GM12878 (cell line): Measurements from ENCODE around the gene ANKFY1. TPM values are rescaled to one million over a fixed set of nuclear protein-coding genes. Genes with fewer than 3 reads are reported as not detected.

Experiments used
- ATAC-seq: fragments of 200-7000 bp; cut with Tn5 transposase; 3 replicates; pipeline ENCODE4 v1.9.1; 2020; ENCODE audit warnings: mild to moderate bottlenecking, moderate library complexity
- BruUV-seq: library from RNA; stranded (reverse); fragments of 400-500 nt; replicated peaks from 2 replicates; lab custom pipeline; 2021; lab: Mats Ljungman, UMichigan
- CTCF ChIA-PET: fragments of 300-600 bp; sonication (Branson Sonifier 250); formaldehyde crosslinking; extraction: SDS; loops from one replicate; lab custom pipeline; 2021; ENCODE audit warnings: inconsistent platforms; lab: Yijun Ruan, JAX
- POLR2A ChIA-PET: fragments of 350-600 bp; formaldehyde crosslinking; extraction: SDS; loops from one replicate; lab custom pipeline; 2021; ENCODE audit warnings: inconsistent platforms; lab: Charles Lee
- RAD21 ChIA-PET: fragments of 300-600 bp; sonication (Branson Sonifier 250); formaldehyde crosslinking; loops from one replicate; lab custom pipeline; 2023; ENCODE audit warnings: antibody characterized with exemption; ENCODE audit not compliant: unreplicated experiment; lab: Charles Lee
- SMC1A ChIA-PET: fragments of 300-600 bp; sonication (Branson Sonifier 250); formaldehyde crosslinking; loops from one replicate; lab custom pipeline; 2023; ENCODE audit not compliant: unreplicated experiment, uncharacterized antibody; lab: Charles Lee
- DNase-seq: peaks from one replicate; pipeline ENCODE4 v3.0.0-alpha.2; 2011; ENCODE audit warnings: low read depth, low spot score
- FAIRE-seq: peaks from 3 replicates; lab custom pipeline; 2011; peaks lifted over from hg19 to GRCh38; lab: Jason Lieb, UNC
- H2AFZ ChIP-seq: 2 replicates; pipeline ENCODE4 v1.6.0; 2011; ENCODE audit warnings: low read depth, low read length, control low read depth; ENCODE audit not compliant: control insufficient read depth
- H3K27ac ChIP-seq: 2 replicates; pipeline ENCODE4 v1.5.1; 2011; ENCODE audit warnings: control low read depth; ENCODE audit not compliant: control insufficient read depth, insufficient read depth
- H3K27me3 ChIP-seq, 2 experiments: replicated peaks in 1 of 2; 2 replicates each; pipeline versions ENCODE4 v1.6.0 to v1.6.1; 2011; ENCODE audit warnings: low read length in 1 of 2; ENCODE audit not compliant: control insufficient read depth in 2 of 2, insufficient read depth in 2 of 2
- H3K36me3 ChIP-seq, 2 experiments: 2 replicates each; pipeline ENCODE4 v1.5.1; 2011; ENCODE audit warnings: low read length in 1 of 2; ENCODE audit not compliant: control insufficient read depth in 2 of 2, insufficient read depth in 2 of 2
- H3K4me1 ChIP-seq: 2 replicates; pipeline ENCODE4 v1.6.1; 2011; ENCODE audit warnings: mild to moderate bottlenecking, low read length, moderate library complexity, mixed read lengths; ENCODE audit not compliant: control insufficient read depth, insufficient read depth
- H3K4me2 ChIP-seq: 2 replicates; pipeline ENCODE4 v1.6.0; 2011; ENCODE audit warnings: control low read depth; ENCODE audit not compliant: control insufficient read depth, insufficient read depth
- H3K4me3 ChIP-seq: fragments of 200-600 bp; sonication (generic); 2 replicates; pipeline ENCODE4 v1.5.1; 2016
- H3K79me2 ChIP-seq: 2 replicates; pipeline ENCODE4 v1.6.0; 2011; ENCODE audit warnings: low read length; ENCODE audit not compliant: control insufficient read depth, insufficient read depth
- H3K9ac ChIP-seq: 2 replicates; pipeline ENCODE4 v1.8.0; 2011; ENCODE audit warnings: low read length, control low read depth, mixed read lengths; ENCODE audit not compliant: control insufficient read depth, insufficient read depth
- H3K9me3 ChIP-seq: replicated peaks from 3 replicates; pipeline ENCODE4 v1.5.1; 2011; ENCODE audit warnings: mild to moderate bottlenecking, low read length; ENCODE audit not compliant: control insufficient read depth, insufficient read depth
- H4K20me1 ChIP-seq: 2 replicates; pipeline ENCODE4 v1.6.0; 2011; ENCODE audit not compliant: control insufficient read depth, insufficient read depth
- CREM ChIP-seq: IDR thresholded peaks from 2 replicates; pipeline ENCODE4 v1.6.1; 2014; ENCODE audit warnings: antibody characterized with exemption, low read depth
- HCFC1 ChIP-seq: fragments of 150-350 bp; IDR thresholded peaks from 2 replicates; pipeline ENCODE4 v1.6.1; 2014; ENCODE audit warnings: low read length
- KDM1A ChIP-seq: fragments of 200-600 bp; sonication (generic); IDR thresholded peaks from 2 replicates; pipeline ENCODE4 v1.6.1; 2016; ENCODE audit warnings: borderline replicate concordance
- MXI1 ChIP-seq: fragments of 150-350 bp; IDR thresholded peaks from 2 replicates; pipeline ENCODE4 v1.6.1; 2011; ENCODE audit warnings: low read depth, mild to moderate bottlenecking, inconsistent platforms, low read length, improper control_type of control experiment
- RB1 ChIP-seq: fragments of 450-650 bp; formaldehyde crosslinking; IDR thresholded peaks from 2 replicates; pipeline ENCODE4 v1.6.1; 2017; ENCODE audit warnings: mild to moderate bottlenecking, borderline replicate concordance
- TCF7 ChIP-seq: IDR thresholded peaks from 2 replicates; pipeline ENCODE4 v1.6.1; 2014; ENCODE audit warnings: antibody characterized with exemption, borderline replicate concordance
- ZBTB40 ChIP-seq: fragments of 450-650 bp; IDR thresholded peaks from 2 replicates; pipeline ENCODE4 v1.6.1; 2016; ENCODE audit warnings: mild to moderate bottlenecking, moderate library complexity, borderline replicate concordance
- WGBS: methylation state at CpG from one replicate; pipeline ENCODE4 v1.1.6; 2016; ENCODE audit warnings: low lambda C conversion rate; ENCODE audit not compliant: insufficient replicate concordance, insufficient coverage; ENCODE audit errors: missing lambda C conversion rate; 5-methylcytosine and 5-hydroxymethylcytosine counted together
- in situ Hi-C: fragments of 300-500 bp; cut with MboI; formaldehyde crosslinking; loops from 9 replicates; pipeline ENCODE4 v1.14.3; 2018; ENCODE audit warnings: mixed read lengths
- intact Hi-C: fragments of 100-400 bp; cut with micrococcal nuclease; formaldehyde crosslinking; loops from one replicate; pipeline ENCODE4 v1.14.2; 2022; ENCODE audit not compliant: unreplicated experiment
- polyA plus RNA-seq, 11 experiments: library from polyadenylated mRNA; depleted of rRNA in 4 of 11; unstranded in 6 of 11; stranded (reverse) in 5 of 11; fragments of >200 nt; fragmentation: Nextera tagmentation in 4 of 11; fragmentation: Illumina TruSeq in 1 of 11; extraction: Ambion mirVana in 4 of 11; extraction: Trizol in 1 of 11; gene quantifications; 1 replicate in 1 of 11; 2 replicates in 10 of 11; pipeline versions ENCODE4 v1.2.1 to v1.2.3, GENCODE V29; 2011 to 2016; ENCODE audit warnings: inconsistent platforms in 2 of 11, missing spikeins in 2 of 11, low read depth in 1 of 11
- total RNA-seq, 4 experiments: library from RNA; depleted of rRNA in 3 of 4; stranded (reverse); fragments of >200 nt in 3 of 4; fragmentation: Illumina TruSeq in 1 of 4; extraction: Trizol in 1 of 4; gene quantifications; 2 replicates each; pipeline versions ENCODE4 v1.2.1 to v1.2.3, GENCODE V29; 2013 to 2021

ANKFY1 gene
- total and polyA plus RNA-seq, 10 of the 15 experiments (the other 5 are each of a cell fraction or from before 2014, with no cell fraction given) = 3.0 to 27.7 (median 16.4) TPM

GRCh38 chr17:4146641-4147040 lies 117.1 kb downstream of the ANKFY1 start:
- Histone ChIP-seq H3K27ac (no peak overlapping the region), H3K27me3 (no peaks in the 10 kb centered on the region), H3K79me2 (peaks cover 22% of the 10 kb centered on the region), H3K4me2 (no peak overlapping the region), H3K36me3 (no peaks in the 10 kb centered on the region), H3K4me1 (peaks cover 7% of the 10 kb centered on the region; the same call in 1 of the 2 replicates), H2AFZ (no peak overlapping the region), H4K20me1 (no peaks in the 10 kb centered on the region), H3K9me3 (no peaks in the 10 kb centered on the region), H3K4me3 (no peak overlapping the region), H3K9ac (no peak overlapping the region)
- no TSS peak for BruUV-seq
- TF ChIP-seq CREM (no peak), KDM1A (no peak), MXI1 (no peak)
- RAD21 ChIA-PET = no interaction called here
- CTCF ChIA-PET = no interaction called here
- DNase-seq (no peak), FAIRE-seq (no peak), ATAC-seq (no peak)
- SMC1A ChIA-PET = no interaction called here
- POLR2A ChIA-PET = no interaction called here
- 71% methylated on average over 5 of the region's 5 CpGs for WGBS
- in situ Hi-C loops (no loop called here), intact Hi-C loops (no loop called here)

- Histone ChIP-seq H3K79me2 (peaks cover 43% of the 10 kb centered on the region), H2AFZ (peak overlapping the region; percentile 10; the same call in 1 of the 2 replicates), H3K9me3 (no peaks in the 10 kb centered on the region), H3K36me3 (no peaks in the 10 kb centered on the region), H3K27me3 (no peaks in the 10 kb centered on the region), H3K27ac (peak overlapping the region; percentile 96), H3K4me3 (peak overlapping the region; percentile 78), H4K20me1 (no peaks in the 10 kb centered on the region), H3K4me1 (peaks cover 12% of the 10 kb centered on the region), H3K9ac (peak overlapping the region; percentile 94), H3K4me2 (peak overlapping the region; percentile 98)
- TF ChIP-seq ZBTB40 = peak; percentile 25; the same call in 1 of the 2 replicates
- TF ChIP-seq HCFC1 = no peak
- TF ChIP-seq TCF7 = no peak
- no peak for TF ChIP-seq RB1
- no peak for FAIRE-seq
- DNase-seq = no peak
- ChIA-PET CTCF (interaction anchor here (0.5 kb wide), 1 partner anchor 490 kb away, joined by 3 read pairs; no protein-coding TSS in a partner anchor), SMC1A (no interaction called here), RAD21 (interaction anchor here (0.5 to 2.0 kb wide), 4 partner anchors 55 to 269 kb away, joined by 3 to 7 read pairs (median 4); no protein-coding TSS in a partner anchor), POLR2A (interaction anchor here (0.6 to 2.1 kb wide), 5 partner anchors 9 to 372 kb away, joined by 3 to 6 read pairs (median 3); no protein-coding TSS in a partner anchor)
- BruUV-seq = no TSS peak
- WGBS = 20% methylated on average over 3 of the region's 3 CpGs
- in situ Hi-C loops = no loop called here
- ATAC-seq = no peak
- intact Hi-C loops = no loop called here
These were observed 119.4 kb downstream of the ANKFY1 start for GRCh38 chr17:4144422-4144747.
